ENCODE results near the gene MICAL2.

GRCh38 chr11:12210200-12210599 lies 99.8 kb downstream of the MICAL2 start:
- no peak for TF ChIP-seq CTCF (IDR thresholded peaks at IDR 0.05 in 2 of 3, conservative IDR thresholded peaks at IDR 0.05 in 1 of 3; ENCODE audit: borderline replicate concordance in 1 of 3, insufficient read depth in 1 of 3, low read depth in 2 of 3, low read length in 2 of 3)
- TF ChIP-seq POLR2A (IDR thresholded peaks at IDR 0.05; ENCODE audit: borderline replicate concordance, extremely low read depth, insufficient read depth, insufficient read length) = no peak

All from HCT116 (cell line).